HepG2 (cell line): ENCODE data around the gene LAMB2. TPM values are rescaled to one million over a fixed set of nuclear protein-coding genes. Genes with fewer than 3 reads are reported as not detected.

Experiments used
- ATAC-seq: fragments of 200-7000 bp; cut with Tn5 transposase; 3 replicates; pipeline ENCODE4 v1.9.1; 2020; ENCODE audit warnings: mild to moderate bottlenecking, moderate library complexity
- BruUV-seq: library from RNA; stranded (reverse); fragments of 400-500 nt; replicated peaks from 2 replicates; lab custom pipeline; 2021; lab: Mats Ljungman, UMichigan
- CTCF ChIA-PET: fragments of 300-600 bp; formaldehyde crosslinking; extraction: SDS; loops from one replicate; lab custom pipeline; 2021; ENCODE audit warnings: low total read pairs, inconsistent platforms, low intra/inter-chr PET ratio; lab: Yijun Ruan, JAX
- POLR2A ChIA-PET: fragments of 350-600 bp; sonication (Branson Sonifier 250); formaldehyde crosslinking; loops from one replicate; lab custom pipeline; 2020; ENCODE audit warnings: antibody characterized with exemption, inconsistent platforms; lab: Yijun Ruan, JAX
- DNase-seq: peaks from one replicate; pipeline ENCODE4 v3.0.0-alpha.2; 2015; ENCODE audit warnings: low spot score
- FAIRE-seq: peaks from 3 replicates; lab custom pipeline; 2011; peaks lifted over from hg19 to GRCh38; lab: Jason Lieb, UNC
- H2AFZ ChIP-seq: one replicate; pipeline ENCODE4 v1.6.1; 2011; ENCODE audit warnings: low read length, inconsistent platforms
- H3K27ac ChIP-seq: fragments of 300-600 bp; 3 replicates; pipeline ENCODE4 v1.8.0; 2011; ENCODE audit warnings: mixed run types, mild to moderate bottlenecking, mixed read lengths, low read length, inconsistent platforms; ENCODE audit not compliant: insufficient read depth; ENCODE audit errors: extremely low read length
- H3K27me3 ChIP-seq, 2 experiments: fragments of 200-600 bp in 1 of 2; 2 replicates in 1 of 2; 3 replicates in 1 of 2; pipeline versions ENCODE4 v1.6.0 to v1.8.0; 2011; ENCODE audit warnings: low read length in 2 of 2, mild to moderate bottlenecking in 2 of 2, moderate library complexity in 2 of 2, inconsistent platforms in 1 of 2; ENCODE audit not compliant: insufficient read depth in 2 of 2, control insufficient read depth in 1 of 2
- H3K36me3 ChIP-seq, 2 experiments: fragments of 200-600 bp in 1 of 2; replicated peaks in 1 of 2; 2 replicates in 1 of 2; 3 replicates in 1 of 2; pipeline versions ENCODE4 v1.5.1 to v1.8.0; 2011; ENCODE audit warnings: low read length in 2 of 2, inconsistent platforms in 1 of 2; ENCODE audit not compliant: insufficient read depth in 2 of 2, control insufficient read depth in 1 of 2
- H3K4me1 ChIP-seq: 2 replicates; pipeline ENCODE4 v1.5.1; 2012; ENCODE audit warnings: low read length, inconsistent platforms; ENCODE audit not compliant: insufficient read depth
- H3K4me2 ChIP-seq: 2 replicates; pipeline ENCODE4 v1.6.0; 2011; ENCODE audit warnings: low read depth, low read length, inconsistent platforms
- H3K4me3 ChIP-seq, 3 experiments: fragments of 200-600 bp in 1 of 3; sonication (generic), shearing (Covaris generic) in 1 of 3; replicated peaks in 1 of 3; 2 replicates each; pipeline ENCODE4 v1.5.1; 2011 to 2016; ENCODE audit warnings: low read length in 3 of 3, inconsistent platforms in 2 of 3, low read depth in 2 of 3, mild to moderate bottlenecking in 2 of 3, control low read depth in 1 of 3, mixed read lengths in 1 of 3; ENCODE audit not compliant: insufficient read depth in 1 of 3
- H3K79me2 ChIP-seq: one replicate; pipeline ENCODE4 v1.6.1; 2011; ENCODE audit warnings: low read length, inconsistent platforms; ENCODE audit not compliant: insufficient read depth
- H3K9ac ChIP-seq: 2 replicates; pipeline ENCODE4 v1.6.0; 2011; ENCODE audit warnings: mild to moderate bottlenecking, low read depth, low read length, inconsistent platforms; ENCODE audit not compliant: insufficient read depth
- H3K9me3 ChIP-seq: 2 replicates; pipeline ENCODE4 v1.5.1; 2012; ENCODE audit warnings: mild to moderate bottlenecking, low read length
- H4K20me1 ChIP-seq: 2 replicates; pipeline ENCODE4 v1.6.0; 2011; ENCODE audit warnings: inconsistent platforms, mild to moderate bottlenecking, low read length, moderate library complexity; ENCODE audit not compliant: insufficient read depth
- DMAP1 ChIP-seq: IDR thresholded peaks from 2 replicates; pipeline ENCODE4 v1.6.1; 2016
- GRHL1 ChIP-seq: sonication (generic); formaldehyde crosslinking; conservative IDR thresholded peaks from 2 replicates; pipeline ENCODE4 v1.8.0; 2022; ENCODE audit warnings: missing genetic modification reagents
- KLF9 ChIP-seq: IDR thresholded peaks from 2 replicates; pipeline ENCODE4 v1.6.1; 2016; ENCODE audit warnings: low read depth
- NFE2L2 ChIP-seq: fragments of 150-350 bp; IDR thresholded peaks from 2 replicates; pipeline ENCODE4 v1.6.1; 2014; ENCODE audit warnings: low read length
- ZFP36L1 ChIP-seq: sonication (generic); formaldehyde crosslinking; IDR thresholded peaks from 2 replicates; pipeline ENCODE4 v1.8.0; 2022; ENCODE audit warnings: mild to moderate bottlenecking, missing genetic modification reagents, moderate library complexity
- ZGPAT ChIP-seq: IDR thresholded peaks from 2 replicates; pipeline ENCODE4 v1.6.1; 2016; ENCODE audit warnings: mild to moderate bottlenecking
- ZNF33B ChIP-seq: sonication (generic); formaldehyde crosslinking; IDR thresholded peaks from 2 replicates; pipeline ENCODE4 v1.5.1; 2020; ENCODE audit warnings: mild to moderate bottlenecking, missing genetic modification reagents
- ZNF34 ChIP-seq: sonication (generic); formaldehyde crosslinking; IDR thresholded peaks from 2 replicates; pipeline ENCODE4 v1.4.0; 2020; ENCODE audit warnings: mild to moderate bottlenecking, missing genetic modification reagents, borderline replicate concordance
- ZSCAN12 ChIP-seq: sonication (generic); formaldehyde crosslinking; IDR thresholded peaks from 2 replicates; pipeline ENCODE4 v1.9.0; 2021; ENCODE audit warnings: mild to moderate bottlenecking, missing genetic modification reagents
- WGBS: methylation state at CpG from one replicate; pipeline ENCODE4 v1.1.6; 2017; ENCODE audit warnings: low lambda C conversion rate; 5-methylcytosine and 5-hydroxymethylcytosine counted together
- in situ Hi-C: cut with HindIII; loops from 2 replicates; pipeline ENCODE4 v1.10.0; 2017; ENCODE audit warnings: low pct_unique_long_range_greater_than_20kb; ENCODE audit not compliant: extremely low pct_ligation_motif_present
- intact Hi-C: fragments of 100-400 bp; cut with micrococcal nuclease; formaldehyde crosslinking; loops from one replicate; pipeline ENCODE4 v1.10.0; 2022; ENCODE audit not compliant: unreplicated experiment
- polyA plus RNA-seq, 8 experiments: library from polyadenylated mRNA; depleted of rRNA in 3 of 8; stranded (reverse) in 7 of 8; unstranded in 1 of 8; fragments of >200 nt; fragmentation: Illumina TruSeq in 4 of 8; extraction: Trizol in 4 of 8; gene quantifications; 2 replicates each; pipeline versions ENCODE4 v1.2.1 to v1.2.3, GENCODE V29; 2011 to 2016; ENCODE audit warnings: low read depth in 4 of 8, missing spikeins in 1 of 8, mixed read lengths in 1 of 8; ENCODE audit not compliant: insufficient read depth in 1 of 8
- total RNA-seq, 5 experiments: library from RNA; depleted of rRNA; stranded (reverse); fragments of >200 nt; fragmentation: Illumina TruSeq; extraction: Trizol; gene quantifications; 2 replicates each; pipeline ENCODE4 v1.2.3, GENCODE V29; 2016; ENCODE audit warnings: low read depth in 1 of 5
- TF ChIP-seq, protein P1 (sequence below): sonication (generic); formaldehyde crosslinking; IDR thresholded peaks from 2 replicates; pipeline ENCODE4 v1.8.1; 2023; ENCODE audit warnings: mild to moderate bottlenecking, moderate library complexity, missing genetic modification reagents

Gene LAMB2
- total and polyA plus RNA-seq, 2 of the 13 experiments (the other 11 are each of a cell fraction or from before 2014, with no cell fraction given) = 208 to 443 TPM

GRCh38 chr3:49161197-49161596, 28.3 kb upstream of the LAMB2 start:
- no peak for ATAC-seq
- no peak overlapping the region for H3K4me2 ChIP-seq
- TF ChIP-seq KLF9 (no peak), ZSCAN12 (CRISPR knock-in tag) (no peak), ZNF33B (CRISPR knock-in tag) (no peak), NFE2L2 (no peak), ZNF34 (CRISPR knock-in tag) (no peak), ZGPAT (CRISPR knock-in tag) (no peak), GRHL1 (CRISPR knock-in tag) (no peak), ZFP36L1 (no peak), DMAP1 (CRISPR knock-in tag) (no peak)
- TF ChIP-seq, protein P1, sequence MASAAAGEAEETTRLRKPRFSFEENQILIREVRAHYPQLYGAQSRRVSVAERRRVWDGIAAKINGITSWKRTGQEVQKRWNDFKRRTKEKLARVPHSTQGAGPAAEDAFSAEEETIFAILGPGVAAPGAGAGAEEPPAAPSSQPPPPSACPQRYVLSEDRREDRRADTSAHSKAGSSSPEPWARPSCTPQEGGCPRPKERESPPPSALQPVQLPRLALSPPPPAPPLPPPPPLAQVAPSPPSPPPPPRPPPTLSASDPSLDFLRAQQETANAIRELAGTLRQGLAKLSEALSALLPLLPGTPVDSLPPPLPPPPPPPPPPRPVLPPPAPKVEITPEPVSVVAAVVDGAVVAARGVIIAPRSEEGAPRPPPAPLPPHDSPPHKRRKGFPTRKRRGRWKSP = no peak
- POLR2A ChIA-PET = no interaction called here
- H3K9ac ChIP-seq = no peak overlapping the region
- no peak overlapping the region for H3K4me3 ChIP-seq
- H2AFZ ChIP-seq = no peak overlapping the region
- H3K79me2 ChIP-seq = peaks cover 16% of the 10 kb centered on the region
- no TSS peak for BruUV-seq
- intact Hi-C loops (no loop called here), in situ Hi-C loops (loop anchor here (25.0 kb wide), 1 partner anchor 276 kb away; the partner anchor contains the start of gene NICN1)
- 92% methylated on average over 1 of the region's 2 CpGs for WGBS
- H4K20me1 ChIP-seq = no peaks in the 10 kb centered on the region
- H3K36me3 ChIP-seq = peaks cover 5 to 20% of the 10 kb centered on the region in 2 experiments; a peak in 4 of 5 replicates
- FAIRE-seq = no peak
- no peaks in the 10 kb centered on the region for H3K9me3 ChIP-seq
- H3K27me3 ChIP-seq = no peaks in the 10 kb centered on the region; a peak in 1 of 5 replicates
- DNase-seq = no peak
- CTCF ChIA-PET = no interaction called here
- H3K4me1 ChIP-seq = peaks cover 30% of the 10 kb centered on the region
- no peak overlapping the region for H3K27ac ChIP-seq
